NCI-H526 (cell line): ENCODE data around the gene DAAM2.

Source experiments
- DNase-seq, 2 experiments: peaks; one replicate each; lab custom pipeline; 2025; lab: John Stamatoyannopoulos, UW

DAAM2 gene

GRCh38 chr6:39819228-39819627 is 27.1 kb downstream of the DAAM2 start:
- DNase-seq = no peak

GRCh38 chr6:39819676-39820075 is 27.5 kb downstream of the DAAM2 start:
- no peak for DNase-seq

GRCh38 chr6:39820553-39820952 is 28.4 kb downstream of the DAAM2 start:
- no peak for DNase-seq

- DNase-seq = no peak
Observed at GRCh38 chr6:39821046-39821740, 29.0 kb downstream of the DAAM2 start.

GRCh38 chr6:39821742-39822532 is 29.8 kb downstream of the DAAM2 start:
- DNase-seq = no peak

GRCh38 chr6:39822846-39823815 is 31.0 kb downstream of the DAAM2 start:
- DNase-seq = no peak

GRCh38 chr6:39824030-39824926 is 32.1 kb downstream of the DAAM2 start:
- DNase-seq = no peak

GRCh38 chr6:39829331-39829730 is 37.2 kb downstream of the DAAM2 start:
- no peak for DNase-seq

- DNase-seq = no peak
Observed at GRCh38 chr6:39830444-39830843, 38.3 kb downstream of the DAAM2 start.

GRCh38 chr6:39831701-39832100 is 39.5 kb downstream of the DAAM2 start:
- DNase-seq = no peak

GRCh38 chr6:39834278-39834677 is 42.1 kb downstream of the DAAM2 start:
- DNase-seq = no peak

- no peak for DNase-seq
Observed at GRCh38 chr6:39834866-39835265, 42.7 kb downstream of the DAAM2 start.

- no peak for DNase-seq
Observed at GRCh38 chr6:39835821-39836295, 43.7 kb downstream of the DAAM2 start.

GRCh38 chr6:39836606-39837005 is 44.4 kb downstream of the DAAM2 start:
- no peak for DNase-seq

- DNase-seq = no peak
Observed at GRCh38 chr6:39839445-39839844, 47.3 kb downstream of the DAAM2 start.

- no peak for DNase-seq
Observed at GRCh38 chr6:39840781-39841180, 48.6 kb downstream of the DAAM2 start.

- no peak for DNase-seq
Observed at GRCh38 chr6:39841291-39841690, 49.1 kb downstream of the DAAM2 start.

- no peak for DNase-seq
Observed at GRCh38 chr6:39841923-39842322, 49.7 kb downstream of the DAAM2 start.

- DNase-seq = peak in 1 of 2 experiments; percentile 17
Observed at GRCh38 chr6:39843305-39844020, 51.3 kb downstream of the DAAM2 start.

GRCh38 chr6:39844866-39845265 is 52.7 kb downstream of the DAAM2 start:
- no peak for DNase-seq
